Pons (tissue), 1 donor: ENCODE data around the gene SNED1.

Experiments used
- DNase-seq: peaks from one replicate; pipeline ENCODE4 v3.0.0-alpha.2; 2016; ENCODE audit warnings: low spot score

SNED1 gene

DNA sequence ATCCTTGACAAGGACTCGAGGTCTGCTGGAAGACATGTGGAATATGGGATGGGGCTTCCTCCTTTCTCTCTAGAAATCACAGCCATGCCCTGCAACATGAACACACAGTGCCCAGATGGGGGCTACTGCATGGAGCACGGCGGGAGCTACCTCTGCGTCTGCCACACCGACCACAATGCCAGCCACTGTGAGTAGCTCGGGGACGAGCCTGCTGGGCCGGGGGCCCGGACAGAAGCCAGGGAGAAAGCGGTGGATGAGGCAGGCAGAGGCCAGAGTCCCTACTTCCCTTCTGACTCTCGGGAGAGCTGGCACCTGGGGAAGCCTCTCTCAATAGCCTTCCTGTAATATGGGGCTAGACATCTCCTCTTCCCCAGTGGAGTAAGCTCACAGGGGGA is 50.5 kb downstream of the SNED1 start:
- DNase-seq, result no peak

DNA sequence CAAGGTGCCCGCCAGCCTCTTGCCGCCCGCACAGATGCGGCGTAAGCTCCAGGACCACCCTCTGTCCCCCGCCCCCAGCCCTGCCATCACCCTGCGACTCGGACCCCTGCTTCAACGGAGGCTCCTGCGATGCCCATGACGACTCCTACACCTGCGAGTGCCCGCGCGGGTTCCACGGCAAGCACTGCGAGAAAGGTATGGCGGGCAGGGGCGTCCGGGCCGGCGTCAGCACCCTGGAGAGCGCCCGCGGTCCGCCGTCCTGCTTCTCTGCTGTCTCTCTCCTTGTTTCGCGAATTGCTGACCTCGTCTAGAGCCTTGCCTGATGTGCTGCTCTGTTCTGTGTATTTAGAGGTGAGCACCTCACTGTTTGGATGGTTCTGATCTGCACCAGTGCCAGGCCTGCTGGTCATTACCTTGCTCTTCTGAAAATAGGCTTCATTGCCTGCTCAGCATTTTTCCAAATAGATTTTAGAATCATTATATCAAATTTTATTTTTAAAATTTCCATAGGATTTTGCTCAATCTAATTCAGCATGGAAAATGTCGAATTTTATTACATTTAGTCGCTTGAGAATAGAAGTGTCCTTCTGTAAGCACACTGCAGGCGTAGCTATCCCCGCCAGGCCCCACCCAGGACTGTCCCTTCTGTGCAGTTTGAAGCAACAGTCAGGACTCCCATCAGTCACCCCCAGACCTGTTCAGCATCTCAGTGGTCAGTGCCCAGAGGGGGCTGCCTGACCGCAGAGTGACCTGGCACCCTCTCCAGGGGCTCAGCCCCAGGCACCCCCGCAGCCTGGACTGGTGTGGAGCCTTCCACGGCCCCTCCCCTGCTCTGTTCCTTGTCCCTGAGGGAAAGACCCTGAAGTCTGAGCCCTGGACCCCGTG is 51.6 kb downstream of the SNED1 start:
- no peak for DNase-seq

DNA sequence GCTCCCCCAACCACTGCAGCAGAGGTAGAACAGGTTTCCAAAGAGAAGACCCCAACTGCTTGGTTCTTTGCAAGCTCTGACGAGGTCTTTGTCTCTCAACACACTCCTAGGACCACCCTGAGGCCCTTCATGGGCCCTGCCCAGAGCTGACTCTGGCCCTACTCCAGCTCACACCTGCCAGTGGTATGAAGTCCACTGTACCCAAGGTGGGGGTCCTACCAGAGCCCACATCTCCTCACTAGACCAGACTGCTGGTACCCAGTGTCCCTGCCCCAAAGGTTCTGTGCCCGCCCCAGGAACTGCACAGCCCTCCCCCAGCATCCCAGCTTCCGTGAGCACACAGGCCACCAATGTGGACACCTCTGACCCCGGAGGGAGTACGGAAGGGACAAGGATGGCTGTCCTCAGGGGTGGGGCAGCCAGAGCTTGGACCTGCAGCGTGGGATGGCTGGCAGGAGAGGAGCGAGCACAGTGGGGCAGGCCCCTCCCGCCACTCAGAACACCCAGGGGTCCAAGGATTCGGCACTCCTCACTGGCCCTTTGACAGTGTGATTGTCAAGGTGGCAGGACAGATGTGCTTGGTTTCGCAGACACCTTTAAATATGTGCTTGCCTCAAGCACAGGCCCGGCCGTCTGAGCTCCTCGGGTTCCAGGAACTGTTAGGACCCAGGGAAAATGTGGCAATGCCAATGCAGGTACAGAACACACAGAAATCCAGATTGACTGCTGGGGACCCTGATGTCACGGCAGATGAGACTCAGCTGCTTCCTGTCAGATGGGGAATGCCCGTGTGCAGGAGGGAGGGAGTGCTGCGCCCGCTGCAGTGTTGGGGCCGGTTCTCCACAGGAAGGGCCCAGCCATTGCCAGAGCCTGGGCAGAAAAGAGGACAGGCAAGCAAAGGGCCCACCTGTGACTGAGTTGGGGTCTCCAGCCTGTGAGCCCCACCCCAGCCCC is 52.5 kb downstream of the SNED1 start:
- no peak for DNase-seq

DNA sequence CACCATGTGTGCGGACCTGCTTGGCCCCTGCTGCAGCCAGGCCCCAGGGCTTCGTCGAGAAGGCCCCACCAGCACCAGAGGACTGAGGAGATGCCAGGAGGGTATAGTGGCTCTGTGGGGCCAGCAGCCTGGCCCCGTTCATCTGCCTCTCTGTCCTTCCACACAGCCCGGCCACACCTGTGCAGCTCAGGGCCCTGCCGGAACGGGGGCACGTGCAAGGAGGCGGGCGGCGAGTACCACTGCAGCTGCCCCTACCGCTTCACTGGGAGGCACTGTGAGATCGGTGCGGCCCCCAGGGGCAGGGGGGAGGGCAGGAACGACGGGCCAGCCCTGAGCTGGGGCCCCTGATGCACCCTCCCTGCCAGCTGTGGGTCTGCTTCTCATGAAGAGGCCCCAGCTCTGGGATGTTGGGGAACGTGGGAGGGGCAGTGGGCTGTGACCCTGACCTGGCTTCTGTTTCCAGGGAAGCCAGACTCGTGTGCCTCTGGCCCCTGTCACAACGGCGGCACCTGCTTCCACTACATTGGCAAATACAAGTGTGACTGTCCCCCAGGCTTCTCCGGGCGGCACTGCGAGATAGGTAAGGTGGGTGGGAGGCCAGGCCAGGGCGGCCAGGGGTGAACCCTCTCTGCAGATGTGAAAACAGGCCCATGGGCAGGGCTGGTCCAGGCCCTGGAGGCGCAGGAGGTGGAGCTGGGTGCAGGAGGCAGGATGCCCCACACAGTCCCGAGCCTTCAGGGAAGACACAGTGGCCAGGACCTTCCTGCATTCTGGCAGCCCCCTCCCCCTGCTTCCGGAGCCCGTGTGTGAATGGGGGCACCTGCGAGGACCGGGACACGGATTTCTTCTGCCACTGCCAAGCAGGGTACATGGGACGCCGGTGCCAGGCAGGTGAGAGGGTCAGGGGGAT is 53.4 kb downstream of the SNED1 start:
- DNase-seq, result no peak

DNA sequence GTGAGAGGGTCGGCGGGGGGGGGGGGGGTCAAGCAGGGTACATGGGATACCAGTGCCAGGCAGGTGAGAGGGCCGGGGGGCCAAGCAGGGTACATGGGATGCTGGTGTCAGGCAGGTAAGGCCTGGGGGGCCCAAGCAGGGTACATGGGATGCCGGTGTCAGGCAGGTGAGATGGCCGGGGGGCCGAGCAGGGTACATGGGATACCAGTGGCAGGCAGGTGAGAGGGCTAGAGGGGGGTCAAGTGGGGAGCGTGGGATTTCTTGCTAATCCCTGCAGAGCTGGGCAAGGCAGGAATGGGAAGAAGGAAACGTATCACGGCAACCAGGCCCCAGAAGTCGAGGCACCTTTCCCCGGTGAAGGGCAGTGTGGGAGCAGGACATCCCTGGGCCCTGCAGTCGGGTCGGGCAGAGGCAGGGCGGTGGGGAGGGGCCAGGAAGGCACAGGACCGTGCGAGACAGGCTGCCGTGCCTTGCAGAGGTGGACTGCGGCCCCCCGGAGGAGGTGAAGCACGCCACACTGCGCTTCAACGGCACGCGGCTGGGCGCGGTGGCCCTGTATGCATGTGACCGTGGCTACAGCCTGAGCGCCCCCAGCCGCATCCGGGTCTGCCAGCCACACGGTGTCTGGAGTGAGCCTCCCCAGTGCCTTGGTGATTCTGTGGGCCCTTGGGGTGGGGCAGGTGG is 54.4 kb downstream of the SNED1 start:
- no peak for DNase-seq

DNA sequence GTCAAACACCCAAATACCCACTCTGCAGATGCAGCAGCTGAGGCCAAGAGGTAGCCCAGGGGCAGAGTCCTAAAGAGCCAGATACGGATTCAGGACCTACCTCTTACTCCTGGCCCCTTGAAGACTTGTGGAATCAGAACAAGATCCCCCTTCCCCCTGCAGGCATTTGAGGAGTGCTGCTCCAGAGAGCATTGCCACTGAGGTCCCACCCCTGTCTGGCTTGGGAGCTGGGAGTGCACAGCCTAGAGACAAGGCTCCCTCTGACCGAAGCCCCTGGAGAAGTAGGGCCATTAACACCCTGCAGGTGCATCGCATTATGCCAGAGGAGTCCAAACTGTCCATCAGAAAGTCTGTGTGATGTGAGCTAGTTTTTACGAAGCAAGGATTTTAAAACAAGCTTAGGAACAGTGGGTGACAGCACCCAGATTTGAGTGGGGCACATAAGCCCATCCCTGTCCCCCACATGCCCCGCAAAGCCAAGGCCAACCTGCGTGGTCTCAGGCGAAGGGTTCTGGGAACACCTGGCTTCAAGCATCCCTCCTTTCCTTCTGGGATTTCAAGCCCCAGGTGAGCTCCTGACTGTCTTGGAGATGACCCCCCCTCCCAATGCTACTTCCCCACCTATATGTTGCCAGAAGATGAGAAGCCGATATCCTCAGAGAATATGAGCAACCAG is 55.3 kb downstream of the SNED1 start:
- no peak for DNase-seq

DNA sequence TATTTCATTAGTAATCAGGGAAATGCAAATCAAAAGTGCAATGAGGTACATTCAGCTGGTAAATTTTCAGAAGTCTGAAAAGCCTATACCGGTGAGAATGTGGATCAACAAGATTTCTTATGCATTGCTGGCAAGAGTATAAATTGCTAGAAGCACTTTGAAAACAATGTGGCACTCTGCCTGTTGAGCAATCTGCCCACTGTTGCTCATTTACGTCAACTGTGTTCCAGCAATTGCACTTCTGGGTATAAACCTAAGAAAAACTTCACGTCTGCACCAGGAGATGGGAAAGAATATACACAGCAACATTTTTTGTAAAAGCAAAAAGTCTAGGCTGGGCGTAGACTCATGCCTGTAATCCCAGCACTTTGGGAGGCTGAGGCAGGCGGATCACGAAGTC is 62.9 kb downstream of the SNED1 start:
- DNase-seq, result no peak

DNA sequence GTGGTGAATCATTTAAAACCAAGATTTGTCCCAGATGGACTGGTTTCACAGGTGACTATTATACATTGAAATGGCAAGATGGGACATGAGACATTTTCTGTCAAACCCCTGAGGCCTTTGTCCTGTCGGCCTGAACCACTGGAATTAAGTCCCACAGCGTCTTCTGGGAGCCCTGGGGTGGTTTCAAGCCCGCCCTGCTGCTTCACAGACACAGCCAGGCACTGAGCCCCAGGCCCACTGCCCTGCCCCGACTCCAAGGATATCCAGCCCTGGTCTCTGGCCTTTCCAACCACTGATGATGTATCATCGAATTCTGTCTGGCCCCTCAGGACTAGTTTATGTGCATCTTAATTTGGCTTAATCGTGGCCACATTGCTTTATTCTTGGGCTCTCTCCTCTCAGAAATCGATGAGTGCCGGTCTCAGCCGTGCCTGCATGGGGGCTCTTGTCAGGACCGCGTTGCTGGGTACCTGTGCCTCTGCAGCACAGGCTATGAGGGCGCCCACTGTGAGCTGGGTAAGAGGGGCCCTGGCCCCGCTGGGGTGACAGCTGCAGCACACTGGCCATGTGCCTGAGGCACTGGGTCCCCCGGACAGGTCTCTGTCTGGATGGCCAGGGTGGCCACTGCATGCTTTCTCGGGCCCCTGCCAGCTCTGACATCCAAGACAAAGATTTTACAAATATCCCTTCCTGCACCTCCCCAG is 64.1 kb downstream of the SNED1 start:
- no peak for DNase-seq

DNA sequence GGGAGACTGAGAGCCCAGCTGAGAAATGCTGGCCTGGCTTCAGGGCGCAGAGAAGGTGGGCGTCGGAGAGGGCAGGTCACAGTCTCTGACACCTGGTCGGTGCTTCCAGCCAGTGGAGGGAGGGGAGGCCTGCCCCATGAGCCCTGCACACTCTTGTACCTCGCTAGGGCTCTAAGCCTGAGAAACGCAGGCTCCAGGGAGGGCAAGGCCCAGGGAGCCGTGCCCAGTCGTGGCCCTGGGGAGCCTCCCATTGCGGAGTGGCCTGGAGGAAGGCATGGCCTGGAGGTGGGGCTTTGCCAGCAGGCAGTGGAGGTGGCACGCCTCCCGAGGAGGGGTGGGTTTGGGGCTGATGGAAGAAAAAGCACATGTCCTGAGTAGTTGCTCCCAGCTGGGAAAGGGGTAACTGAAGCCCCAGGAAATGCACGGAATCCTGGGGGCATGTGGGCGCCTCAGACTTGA is 64.7 kb downstream of the SNED1 start:
- DNase-seq, result no peak

DNA sequence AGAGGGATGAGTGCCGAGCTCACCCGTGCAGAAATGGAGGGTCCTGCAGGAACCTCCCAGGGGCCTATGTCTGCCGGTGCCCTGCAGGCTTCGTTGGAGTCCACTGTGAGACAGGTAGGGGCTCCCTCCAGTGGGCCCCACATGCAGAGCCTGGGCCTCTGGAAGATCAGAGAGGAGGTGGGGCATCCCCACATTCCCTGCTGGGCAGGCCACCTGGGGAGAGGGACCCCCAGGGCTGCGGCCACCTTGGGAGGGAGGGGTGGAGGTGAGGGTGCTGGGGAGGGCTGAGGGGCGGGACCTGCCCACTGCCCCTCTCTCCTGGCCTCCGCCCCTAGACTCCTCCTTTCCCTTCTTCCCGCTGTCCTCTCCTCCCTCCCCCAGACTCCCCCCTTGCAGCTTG is 65.2 kb downstream of the SNED1 start:
- no peak for DNase-seq

DNA sequence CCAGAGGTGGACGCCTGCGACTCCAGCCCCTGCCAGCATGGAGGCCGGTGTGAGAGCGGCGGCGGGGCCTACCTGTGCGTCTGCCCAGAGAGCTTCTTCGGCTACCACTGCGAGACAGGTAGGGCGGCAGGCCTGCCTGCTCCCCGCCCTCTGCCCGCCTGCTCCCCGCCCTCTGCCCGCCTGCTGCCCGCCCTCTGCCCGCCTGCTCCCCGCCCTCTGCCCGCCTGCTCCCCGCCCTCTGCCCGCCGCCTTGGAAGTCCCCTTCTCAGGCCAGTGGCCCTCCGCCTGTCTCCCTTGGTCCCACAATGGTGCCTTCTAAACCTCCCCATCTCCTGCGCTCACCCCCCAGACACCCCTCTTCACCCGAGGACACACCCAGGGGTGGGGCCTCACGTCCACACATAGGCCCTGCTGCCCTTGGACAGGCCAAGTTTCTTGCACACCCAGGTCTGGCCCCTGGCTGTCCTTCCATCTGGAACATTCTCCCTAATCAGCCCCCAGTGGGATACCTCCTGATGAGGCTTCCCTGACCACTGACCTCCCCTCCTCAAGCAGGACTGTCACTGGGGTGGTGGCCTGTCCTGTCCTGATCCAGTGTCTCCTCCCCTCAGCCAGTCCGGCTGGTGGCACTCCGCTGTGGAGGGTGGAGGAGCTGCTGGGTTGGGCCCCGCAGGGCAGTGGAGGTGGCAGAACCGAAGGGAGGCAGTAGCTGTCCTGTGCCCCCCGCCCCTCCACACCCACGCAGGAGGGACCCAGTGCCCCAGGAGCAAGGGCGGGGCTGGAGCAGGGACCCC is 65.8 kb downstream of the SNED1 start:
- no peak for DNase-seq

DNA sequence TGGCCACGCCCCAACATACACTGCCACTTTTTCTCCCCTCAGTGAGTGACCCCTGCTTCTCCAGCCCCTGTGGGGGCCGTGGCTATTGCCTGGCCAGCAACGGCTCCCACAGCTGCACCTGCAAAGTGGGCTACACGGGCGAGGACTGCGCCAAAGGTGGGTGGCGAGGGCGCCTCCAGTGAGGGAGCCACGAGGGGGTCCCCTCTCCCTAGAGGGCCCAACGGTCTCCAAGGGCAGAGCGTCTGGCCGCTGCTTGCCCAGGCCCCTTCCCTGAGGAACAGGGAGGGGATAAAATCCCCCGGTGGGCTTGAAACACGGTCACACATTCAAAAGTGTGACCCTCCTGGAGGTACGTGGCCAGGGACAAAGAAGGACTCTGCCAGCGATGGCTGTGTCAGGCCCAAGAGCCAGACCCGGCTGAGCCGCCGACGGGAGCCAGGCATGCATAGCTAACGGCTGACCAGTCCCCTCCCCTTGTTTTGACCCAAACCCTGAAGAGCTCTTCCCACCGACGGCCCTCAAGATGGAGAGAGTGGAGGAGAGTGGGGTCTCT is 66.5 kb downstream of the SNED1 start:
- DNase-seq, result no peak

DNA sequence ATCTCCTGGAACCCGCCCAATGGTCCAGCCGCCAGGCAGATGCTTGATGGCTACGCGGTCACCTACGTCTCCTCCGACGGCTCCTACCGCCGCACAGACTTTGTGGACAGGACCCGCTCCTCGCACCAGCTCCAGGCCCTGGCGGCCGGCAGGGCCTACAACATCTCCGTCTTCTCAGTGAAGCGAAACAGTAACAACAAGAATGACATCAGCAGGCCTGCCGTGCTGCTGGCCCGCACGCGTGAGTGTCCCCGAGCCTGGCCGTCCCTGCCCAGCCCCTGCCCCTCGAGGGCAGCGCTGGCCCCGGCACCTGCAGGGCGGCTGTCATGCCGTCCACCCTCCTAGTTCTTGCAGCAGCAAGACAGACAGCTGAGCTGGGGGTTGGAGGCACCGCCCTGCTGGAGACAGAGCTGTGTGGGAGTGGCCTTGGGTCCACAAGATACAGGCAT is 67.0 kb downstream of the SNED1 start:
- no peak for DNase-seq

DNA sequence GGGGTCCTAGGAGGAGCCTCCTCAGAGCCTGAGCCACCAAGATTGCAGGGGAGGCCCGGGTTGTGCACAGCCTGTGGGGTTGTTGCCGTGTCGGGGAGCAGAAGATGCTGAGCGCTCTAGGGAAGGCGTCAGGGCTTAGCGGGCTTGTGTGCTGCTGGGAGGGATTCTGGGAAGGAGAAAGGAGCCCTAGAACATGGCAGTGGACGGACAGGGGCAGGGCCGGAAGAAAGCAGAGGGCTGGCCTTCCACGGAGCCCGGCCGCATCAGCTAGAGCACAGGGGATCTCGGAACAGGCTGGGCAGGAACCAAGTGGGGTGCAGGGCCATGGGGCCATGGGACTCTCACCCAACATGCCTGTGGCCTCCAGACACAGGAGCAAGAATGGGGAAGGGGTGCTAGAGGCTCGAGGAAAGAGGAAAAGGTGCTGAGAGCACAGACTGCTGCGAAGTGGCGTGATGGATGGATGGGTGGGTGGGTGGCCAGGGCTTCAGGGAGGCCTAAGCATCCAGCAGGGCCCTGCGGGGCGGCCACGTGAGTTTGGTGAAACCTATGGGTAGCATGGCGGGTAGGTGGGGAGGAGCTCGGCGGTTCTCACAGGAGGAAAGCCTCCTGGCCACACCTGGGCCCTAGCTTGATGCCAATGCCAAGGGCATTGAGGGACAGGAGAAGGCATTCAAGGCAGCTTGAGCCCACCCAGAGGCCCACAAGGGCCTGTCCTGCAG is 67.9 kb downstream of the SNED1 start:
- DNase-seq, result no peak

DNA sequence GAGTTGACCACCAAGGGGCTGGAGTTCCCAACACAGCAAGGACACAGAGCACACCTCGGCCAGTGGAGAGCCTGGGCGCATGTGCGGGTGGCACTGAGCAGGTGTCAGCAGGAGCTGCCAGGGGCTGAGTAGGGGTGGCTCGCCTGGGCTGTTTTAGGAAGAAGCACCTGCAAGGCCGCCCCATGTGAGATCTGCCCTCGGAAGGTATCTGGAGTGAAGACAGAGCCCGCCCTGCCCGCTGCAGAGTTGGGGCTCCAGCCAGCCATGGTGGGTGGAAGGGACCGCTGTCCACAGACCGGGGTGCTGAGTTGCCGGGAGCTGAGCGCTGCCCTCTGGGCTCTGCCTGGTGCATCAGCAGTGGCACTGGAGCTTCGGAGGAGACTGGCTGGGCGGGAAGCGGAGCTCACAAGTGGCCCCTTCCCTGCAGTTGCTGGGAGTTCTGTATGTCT is 68.5 kb downstream of the SNED1 start:
- DNase-seq, result no peak

DNA sequence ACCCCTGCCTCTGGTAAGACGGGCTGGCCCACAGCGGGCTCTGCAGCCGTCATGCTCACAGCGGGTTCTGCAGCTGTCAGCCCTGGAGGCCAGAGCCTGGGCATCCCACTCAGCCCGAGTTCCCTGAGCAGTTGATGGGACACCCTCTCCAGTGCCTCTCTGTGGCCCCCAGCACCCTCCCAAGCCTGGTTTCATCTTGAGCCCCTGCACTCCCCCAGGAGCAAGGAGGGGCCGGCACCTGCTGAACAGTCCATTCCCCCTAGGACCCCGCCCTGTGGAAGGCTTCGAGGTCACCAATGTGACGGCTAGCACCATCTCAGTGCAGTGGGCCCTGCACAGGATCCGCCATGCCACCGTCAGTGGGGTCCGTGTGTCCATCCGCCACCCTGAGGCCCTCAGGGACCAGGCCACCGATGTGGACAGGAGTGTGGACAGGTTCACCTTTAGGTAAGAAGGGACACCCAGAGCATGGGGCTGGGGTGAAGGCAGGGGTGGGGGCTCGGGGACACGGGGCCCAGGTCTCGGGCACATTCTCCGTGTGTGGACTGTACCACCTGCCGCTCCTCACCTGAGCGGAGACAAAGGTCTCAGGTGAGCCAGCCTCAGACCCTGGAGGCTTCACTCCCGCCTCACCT is 69.2 kb downstream of the SNED1 start:
- DNase-seq, result no peak

DNA sequence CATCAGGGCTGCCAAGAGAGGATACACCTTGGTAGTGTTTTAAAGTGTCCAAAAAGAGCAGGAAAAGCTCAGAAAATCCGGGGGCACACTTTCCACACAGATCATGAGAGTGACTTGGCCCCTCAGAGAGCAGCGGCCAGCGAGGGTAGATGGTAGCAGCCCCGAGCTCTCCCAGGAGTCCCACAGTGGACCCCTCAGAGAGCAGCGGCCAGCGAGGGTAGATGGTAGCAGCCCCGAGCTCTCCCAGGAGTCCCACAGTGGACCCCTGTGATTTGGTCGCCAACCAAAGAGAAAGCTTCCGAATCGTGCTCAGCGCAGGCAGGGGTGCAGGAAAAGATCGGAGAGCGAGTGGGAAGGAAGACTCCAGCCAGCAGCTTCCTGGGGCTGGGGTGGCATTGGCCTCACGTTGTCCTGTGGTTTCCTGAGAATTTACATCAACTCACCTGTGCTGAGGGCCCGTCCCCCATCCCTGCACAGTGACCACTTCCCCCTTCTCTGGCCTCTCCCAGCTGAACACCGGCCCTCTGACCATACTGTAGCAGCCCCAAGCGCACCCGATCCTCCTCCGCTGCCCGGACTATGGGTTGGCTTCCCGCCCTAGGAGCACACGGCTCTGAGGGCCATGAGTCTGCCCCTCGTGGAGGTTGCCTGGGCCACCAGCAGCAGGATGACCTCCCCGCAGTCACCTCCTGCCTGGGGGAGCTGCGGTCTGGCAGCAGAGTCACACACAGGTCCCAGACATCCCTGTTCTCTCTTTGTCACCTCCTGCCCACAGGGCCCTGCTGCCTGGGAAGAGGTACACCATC is 69.9 kb downstream of the SNED1 start:
- DNase-seq, result no peak
